C4-2B (cell line): ENCODE measurements around the gene CDKAL1.

Source experiments
- H3K27ac ChIP-seq: fragments of 450-650 bp; 2 replicates; pipeline ENCODE4 v1.5.1; 2017
- CTCF ChIP-seq: fragments of 450-650 bp; conservative IDR thresholded peaks from 2 replicates; pipeline ENCODE4 v1.5.1; 2017; ENCODE audit warnings: mild to moderate bottlenecking
- ZFX ChIP-seq: fragments of 450-650 bp; IDR thresholded peaks from 2 replicates; pipeline ENCODE4 v1.6.1; 2017

CDKAL1 gene

GRCh38 chr6:21271428-21272155 lies 737.3 kb downstream of the CDKAL1 start:
- H3K27ac ChIP-seq: no peak overlapping the region
- TF ChIP-seq ZFX (no peak), CTCF (no peak)

DNA sequence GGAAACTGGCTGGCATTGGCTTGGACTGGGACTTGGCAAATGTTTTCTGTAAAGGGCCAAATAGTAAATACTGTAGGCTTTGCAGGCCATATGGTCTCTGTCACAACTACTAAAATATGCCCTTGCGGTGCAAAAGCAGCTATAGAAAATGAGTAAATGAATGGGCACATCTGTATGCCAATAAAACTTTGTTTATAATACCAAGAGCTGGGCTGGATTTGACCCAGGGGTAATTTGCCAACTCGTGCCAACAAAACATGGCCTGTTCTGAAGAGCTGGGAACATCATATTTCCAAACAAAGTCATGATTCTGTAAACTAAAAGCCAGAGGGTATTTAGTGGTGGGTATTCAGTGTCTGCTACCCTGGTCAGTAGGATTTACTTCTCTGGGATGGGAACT lies 739.2 kb downstream of the CDKAL1 start:
- TF ChIP-seq CTCF: no peak
- no peak for TF ChIP-seq ZFX
- H3K27ac ChIP-seq: no peak overlapping the region

- H3K27ac ChIP-seq: no peak overlapping the region
- TF ChIP-seq CTCF (no peak), ZFX (no peak)
Observed at GRCh38 chr6:21274851-21275250, 740.6 kb downstream of the CDKAL1 start.

- TF ChIP-seq ZFX (no peak), CTCF (no peak)
Observed at GRCh38 chr6:21277601-21278374, 743.5 kb downstream of the CDKAL1 start.

GRCh38 chr6:21278375-21278745 lies 744.1 kb downstream of the CDKAL1 start:
- TF ChIP-seq ZFX (no peak), CTCF (no peak)
- no peak overlapping the region for H3K27ac ChIP-seq

More at GRCh38 chr6:21277601-21278374, 743.5 kb downstream of the CDKAL1 start:
- H3K27ac ChIP-seq: no peak overlapping the region

DNA sequence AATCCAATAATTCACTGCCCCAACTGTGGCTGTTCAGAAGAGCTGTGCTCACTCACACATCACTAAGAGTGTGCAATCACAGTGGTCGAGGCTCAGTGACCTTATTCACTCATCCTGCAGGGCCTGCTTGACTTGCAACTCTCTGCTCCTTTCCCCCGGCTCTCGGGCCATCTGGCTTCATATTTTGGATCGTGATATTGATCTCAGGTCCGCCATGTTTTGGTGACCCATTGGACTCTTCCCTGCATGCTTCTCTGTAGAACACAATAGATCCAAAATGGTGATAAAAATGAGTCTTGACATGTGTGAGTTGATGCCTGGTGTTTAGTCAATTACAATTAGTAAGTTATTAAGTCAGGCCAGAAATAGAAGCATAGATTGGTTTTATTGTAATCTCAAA lies 745.4 kb downstream of the CDKAL1 start:
- H3K27ac ChIP-seq: no peak overlapping the region
- TF ChIP-seq ZFX: no peak
- TF ChIP-seq CTCF: no peak

- no peak overlapping the region for H3K27ac ChIP-seq
- TF ChIP-seq ZFX (no peak), CTCF (no peak)
Observed at GRCh38 chr6:21281366-21281765, 747.1 kb downstream of the CDKAL1 start.
